Fibroblast of mammary gland (primary cell): Measurements from ENCODE around the gene FAM228B.

ENCODE experiments used
- DNase-seq: peaks from one replicate; pipeline ENCODE4 v3.0.0-alpha.2; 2010; ENCODE audit warnings: low read depth
- H3K4me3 ChIP-seq: 2 replicates; pipeline ENCODE4 v1.5.1; 2011; ENCODE audit warnings: low read depth, mild to moderate bottlenecking, low read length, moderate library complexity; ENCODE audit not compliant: control insufficient read depth
- CTCF ChIP-seq: conservative IDR thresholded peaks from 2 replicates; pipeline ENCODE4 v1.5.1; 2011; ENCODE audit warnings: low read depth, low read length, inconsistent platforms; ENCODE audit not compliant: control insufficient read depth, insufficient read depth

Gene FAM228B

GRCh38 chr2:24077879-24078278 lies 45.4 kb upstream of the FAM228B start:
- DNase-seq = no peak
- H3K4me3 ChIP-seq = peak overlapping the region; percentile 99
- no peak for TF ChIP-seq CTCF

- H3K4me3 ChIP-seq = no peak overlapping the region
- no peak for TF ChIP-seq CTCF
- no peak for DNase-seq
Measured at GRCh38 chr2:24080701-24081100, 42.6 kb upstream of the FAM228B start.

- TF ChIP-seq CTCF = no peak
- DNase-seq = no peak
- peak overlapping the region; percentile 82 for H3K4me3 ChIP-seq
Measured at GRCh38 chr2:24082787-24083566, 40.3 kb upstream of the FAM228B start.

- TF ChIP-seq CTCF = no peak
- H3K4me3 ChIP-seq = peak overlapping the region; percentile 82
- peak; percentile 85 for DNase-seq
Measured at GRCh38 chr2:24083567-24084385, 39.5 kb upstream of the FAM228B start.

- peak within 1 kb of the TSS; percentile 82 for H3K4me3 ChIP-seq
- peak; percentile 85 for DNase-seq
- TF ChIP-seq CTCF = peak; percentile 6
Measured at GRCh38 chr2:24084386-24085199, 38.7 kb upstream of the FAM228B start, which contains the start of gene TP53I3. Gene TP53I3 (minus strand): TSS chr2:24084834. CDS start chr2:24084326, 508 bp downstream.

- peak overlapping the region; percentile 82 for H3K4me3 ChIP-seq
- TF ChIP-seq CTCF = no peak
- no peak for DNase-seq
Measured at GRCh38 chr2:24085200-24085489, 38.1 kb upstream of the FAM228B start.
